Skin epidermis (tissue), 12 donors: ENCODE data around the gene KCNJ4.

ENCODE experiments used
- H3K27ac ChIP-seq, 21 experiments: fragments of 200-600 bp; sonication (generic) in 11 of 21; one replicate each; pipeline ENCODE4 v1.5.0; 2020; ENCODE audit warnings: mild to moderate bottlenecking in 3 of 21, inconsistent platforms in 2 of 21, moderate library complexity in 2 of 21
- H3K4me3 ChIP-seq, 7 experiments: fragments of 200-600 bp; sonication (generic) in 2 of 7; one replicate each; pipeline ENCODE4 v1.5.0; 2020; ENCODE audit warnings: inconsistent platforms in 2 of 7, mild to moderate bottlenecking in 2 of 7, moderate library complexity in 1 of 7

Gene KCNJ4

DNA sequence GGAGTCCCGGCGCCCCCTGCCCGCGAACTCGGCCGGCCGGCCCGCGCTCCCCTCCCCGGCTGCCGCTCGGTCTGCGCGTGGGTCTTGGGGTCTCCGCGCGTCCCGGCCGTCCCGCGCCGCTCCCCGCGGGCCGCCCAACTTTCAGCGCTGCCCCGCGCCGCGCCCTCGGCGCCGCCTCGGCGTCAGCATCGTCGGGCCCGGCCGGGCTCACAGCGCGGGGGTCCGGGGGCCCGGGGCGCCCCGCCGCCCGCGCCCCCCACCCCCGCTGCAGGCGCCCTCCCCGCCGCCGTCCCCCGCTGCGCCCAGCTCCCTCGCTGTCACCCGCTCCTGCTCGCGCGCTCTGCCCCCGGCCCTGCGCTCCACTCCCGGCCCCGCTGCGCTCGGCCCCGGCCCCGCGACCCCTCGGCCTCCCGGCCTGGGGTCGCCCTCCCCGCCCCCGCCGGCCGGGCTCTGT lies at the start of gene KCNJ4:
TSS of gene KCNJ4 (minus strand) at position 124 of the 454 bp plus-strand sequence. CDS start 27,067 bp downstream, outside the sequence.
- no peak within 1 kb of the TSS for H3K27ac ChIP-seq
- peak within 1 kb of the TSS in 6 of 7 experiments; percentile 23 to 45 (median 25) for H3K4me3 ChIP-seq

DNA sequence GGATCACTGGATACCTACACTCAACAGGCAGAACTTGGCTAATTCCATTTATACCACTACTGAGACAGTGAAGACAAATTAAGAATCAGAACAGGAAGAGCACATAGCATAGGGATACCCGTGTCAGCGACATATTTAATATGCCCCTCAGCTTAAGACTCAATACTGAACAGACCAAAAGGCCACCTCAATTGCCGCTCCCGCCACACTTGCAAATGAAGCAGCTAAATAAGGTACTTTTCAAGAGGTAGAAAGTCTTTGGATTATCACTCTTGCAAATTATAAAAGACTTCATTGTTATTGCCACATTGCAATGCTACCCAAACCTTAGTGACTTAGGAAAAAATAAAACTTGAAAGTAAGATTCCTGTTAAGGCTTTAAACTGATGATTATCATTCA lies 48.0 kb upstream of the KCNJ4 start:
- H3K4me3 ChIP-seq = peak overlapping the region in 3 of 7 experiments; percentile 4 to 91 (median 70)

GRCh38 chr22:38501797-38502672 lies 47.0 kb upstream of the KCNJ4 start:
- Histone ChIP-seq H3K27ac (no peak overlapping the region), H3K4me3 (no peak overlapping the region)

More for the DNA sequence above, 48.0 kb upstream of the KCNJ4 start:
- H3K27ac ChIP-seq = peak overlapping the region in 2 of 21 experiments; percentile 29 to 39

DNA sequence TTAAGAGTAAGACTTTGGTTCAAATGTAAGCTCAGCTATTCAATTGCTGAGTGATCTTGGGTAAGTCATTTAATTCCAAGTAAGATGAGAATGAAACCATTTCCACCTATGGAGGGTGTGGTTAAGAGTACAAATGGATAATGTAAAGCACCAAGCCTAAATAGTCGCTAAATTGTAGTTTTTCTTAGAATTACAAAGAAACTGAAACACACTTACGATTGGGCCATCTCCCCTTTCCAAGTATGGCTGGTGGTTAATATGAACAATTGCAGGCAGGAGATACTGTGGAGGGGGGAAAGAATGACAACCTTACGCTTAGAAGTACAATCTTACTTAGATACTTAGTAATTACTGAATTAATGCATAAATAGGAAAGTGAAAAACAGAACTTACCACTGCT lies 42.9 kb upstream of the KCNJ4 start:
- Histone ChIP-seq H3K27ac (no peak overlapping the region), H3K4me3 (no peak overlapping the region)

DNA sequence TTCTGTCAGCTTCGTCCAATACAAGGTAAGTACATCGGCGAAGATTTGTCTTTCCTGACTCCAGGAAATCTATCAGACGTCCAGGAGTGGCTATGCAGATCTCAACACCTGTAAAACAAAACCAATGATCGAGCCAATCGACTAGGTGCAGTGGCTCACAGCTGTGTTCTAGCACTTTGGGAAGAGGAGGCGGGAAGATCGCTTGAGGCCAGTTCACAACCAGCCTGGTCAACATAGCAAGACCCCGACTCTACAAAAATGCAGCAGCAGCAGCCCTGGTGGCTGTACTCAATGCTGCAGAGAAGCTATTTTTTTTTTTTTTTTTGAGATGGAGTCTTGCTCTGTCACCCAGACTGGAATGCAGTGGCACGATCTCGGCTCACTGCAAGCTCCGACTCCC lies 39.9 kb upstream of the KCNJ4 start:
- no peak overlapping the region for H3K4me3 ChIP-seq
- no peak overlapping the region for H3K27ac ChIP-seq

DNA sequence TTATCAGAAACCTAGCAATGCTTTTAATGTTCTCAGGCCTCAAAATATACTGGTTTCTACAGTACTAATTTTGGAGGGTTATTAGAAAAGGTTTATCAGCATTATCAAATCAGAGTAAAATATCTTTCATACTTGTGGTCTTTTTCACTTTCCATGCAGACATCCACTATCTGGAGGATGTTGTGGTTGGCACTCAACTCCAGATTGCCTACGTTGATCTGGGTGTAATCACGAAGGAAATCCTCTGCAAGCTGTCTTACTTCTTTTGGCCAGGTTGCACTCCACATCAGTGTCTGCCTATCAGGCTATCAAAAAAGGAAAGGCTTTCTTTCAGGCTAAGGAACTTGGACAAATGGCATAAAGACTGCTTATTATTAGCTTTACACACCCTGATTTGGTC lies 39.5 kb upstream of the KCNJ4 start:
- Histone ChIP-seq H3K27ac (no peak overlapping the region), H3K4me3 (no peak overlapping the region)

- Histone ChIP-seq H3K4me3 (no peak overlapping the region), H3K27ac (no peak overlapping the region)
Measured at GRCh38 chr22:38491707-38492348, 36.8 kb upstream of the KCNJ4 start.

GRCh38 chr22:38490915-38491314 lies 35.9 kb upstream of the KCNJ4 start:
- no peak overlapping the region for H3K4me3 ChIP-seq
- peak overlapping the region in 2 of 21 experiments; percentile 0 to 15 for H3K27ac ChIP-seq

DNA sequence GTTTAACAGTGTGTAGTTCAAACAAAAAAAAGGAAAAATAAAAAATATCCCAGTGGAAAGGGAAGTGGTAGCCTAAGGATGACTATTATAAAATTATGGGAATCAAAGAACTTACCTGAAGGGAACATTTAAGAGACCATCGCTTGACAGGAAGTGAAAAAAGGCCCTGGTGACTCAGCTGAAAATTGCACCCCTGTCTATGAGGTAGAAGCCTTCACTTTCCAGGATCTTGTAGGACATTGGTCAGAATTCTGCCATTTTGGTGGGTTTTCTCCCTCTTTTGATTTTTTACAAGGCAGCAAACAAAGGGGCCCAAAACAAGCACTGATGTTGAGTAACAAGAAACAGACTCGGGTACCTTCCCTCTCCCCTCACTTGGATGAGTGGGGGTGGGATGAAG lies 35.5 kb upstream of the KCNJ4 start:
- Histone ChIP-seq H3K4me3 (no peak overlapping the region), H3K27ac (peak overlapping the region in 2 of 21 experiments; percentile 0 to 15)

DNA sequence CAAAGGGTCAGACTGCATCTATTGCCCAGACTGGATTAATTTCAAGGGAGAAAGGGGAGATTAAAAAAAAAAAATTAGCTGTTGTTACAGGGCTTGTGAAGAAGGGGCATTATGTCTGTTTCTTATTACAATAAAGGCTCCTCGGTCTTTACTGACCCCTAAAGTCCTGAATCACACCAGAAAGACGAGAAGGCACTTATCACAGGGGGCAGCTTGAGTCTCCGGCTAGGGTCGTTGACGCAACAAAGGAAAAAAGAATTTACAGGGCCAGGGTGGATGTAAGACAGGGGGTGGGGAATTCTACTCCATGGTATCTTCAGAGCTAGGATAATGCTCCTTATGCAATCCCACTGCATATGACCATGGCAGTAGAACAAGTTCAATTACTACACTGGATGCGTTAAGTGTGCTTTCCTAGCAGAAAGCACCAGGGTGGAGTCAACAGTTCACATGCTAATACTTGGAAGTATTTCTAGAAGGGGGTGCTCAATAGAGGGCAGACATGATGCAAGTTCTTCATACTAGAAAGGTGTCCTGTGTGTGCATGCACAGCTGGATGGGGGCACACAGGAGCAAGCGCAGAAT lies 34.7 kb upstream of the KCNJ4 start:
- no peak overlapping the region for H3K27ac ChIP-seq
- no peak overlapping the region for H3K4me3 ChIP-seq

DNA sequence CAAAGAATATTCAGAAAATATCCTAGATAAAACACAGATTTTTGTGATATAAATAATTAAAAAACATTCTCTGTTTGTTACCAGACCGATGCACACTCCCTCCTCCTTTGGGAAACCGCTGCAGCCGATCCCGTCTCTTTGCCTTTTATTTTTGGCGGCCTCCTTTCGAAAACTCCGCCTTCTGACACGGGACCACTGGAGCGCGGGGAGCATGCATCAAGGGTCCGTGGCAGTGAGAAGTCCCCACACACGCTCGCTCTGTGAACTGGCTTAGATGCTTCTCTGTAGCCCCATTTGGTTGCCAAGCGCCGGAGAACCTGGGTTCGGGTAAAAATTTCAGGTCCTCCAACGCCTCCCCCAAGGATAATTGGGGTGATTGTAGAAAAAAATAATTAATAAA lies 34.1 kb upstream of the KCNJ4 start:
- Histone ChIP-seq H3K4me3 (no peak overlapping the region), H3K27ac (no peak overlapping the region)

DNA sequence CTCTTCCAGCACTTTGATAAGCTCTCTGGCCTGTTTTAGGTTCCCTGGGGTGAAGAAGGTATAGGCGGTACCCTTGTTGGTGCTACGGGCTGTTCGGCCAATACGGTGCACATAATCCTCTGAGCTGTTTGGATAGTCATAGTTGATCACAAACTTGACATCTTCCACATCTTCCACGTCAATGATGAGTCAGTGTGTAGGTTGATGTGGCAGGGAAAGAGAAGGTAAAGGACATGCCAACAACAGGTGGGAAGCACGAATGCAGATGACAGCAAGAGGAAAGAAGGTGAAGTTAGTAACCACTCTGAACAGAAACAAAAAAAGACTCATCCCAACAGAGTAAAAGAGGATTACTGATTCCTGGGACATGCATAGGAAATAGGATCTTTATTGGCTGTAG lies 32.9 kb upstream of the KCNJ4 start:
- Histone ChIP-seq H3K4me3 (no peak overlapping the region), H3K27ac (no peak overlapping the region)

DNA sequence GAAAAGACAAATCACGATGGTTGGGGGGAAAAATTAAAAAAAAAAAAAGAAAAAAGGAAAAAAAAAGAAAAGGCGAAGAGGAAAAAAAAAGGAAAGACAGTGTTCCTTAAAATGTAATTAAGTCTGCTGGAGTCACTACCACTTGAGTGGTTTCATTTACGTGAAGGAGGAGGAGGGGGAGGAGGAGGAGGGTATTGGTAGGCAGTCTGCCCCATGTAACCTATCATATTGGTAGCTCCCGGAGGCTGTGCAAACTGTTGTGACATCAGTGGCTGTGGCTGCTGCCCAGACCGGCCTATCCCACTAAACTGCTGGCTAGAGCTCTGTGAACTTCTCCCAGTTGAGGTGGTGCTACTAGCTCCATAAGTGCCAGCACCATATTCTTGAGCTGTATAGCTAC lies 30.8 kb upstream of the KCNJ4 start:
- H3K27ac ChIP-seq = no peak overlapping the region
- H3K4me3 ChIP-seq = no peak overlapping the region

DNA sequence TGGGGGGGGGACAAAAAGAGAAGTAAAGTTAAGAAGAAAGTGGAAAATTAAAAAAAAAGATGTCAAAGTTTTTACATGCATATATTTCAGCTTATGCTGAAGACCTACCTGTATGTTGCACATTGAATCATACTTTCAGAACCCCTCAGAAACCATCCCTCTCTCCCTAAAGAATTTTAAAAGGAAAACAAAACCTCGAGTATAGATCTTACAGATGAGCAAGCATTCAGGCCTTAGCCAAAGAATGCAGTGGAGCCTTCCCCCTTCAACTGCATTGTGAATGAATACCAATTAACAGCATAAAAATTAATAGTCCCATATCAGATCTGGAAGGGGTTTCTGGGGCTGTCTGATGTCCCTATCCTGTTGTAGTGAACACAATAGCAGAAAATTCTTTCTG lies 29.2 kb upstream of the KCNJ4 start:
- H3K27ac ChIP-seq = no peak overlapping the region
- no peak overlapping the region for H3K4me3 ChIP-seq

DNA sequence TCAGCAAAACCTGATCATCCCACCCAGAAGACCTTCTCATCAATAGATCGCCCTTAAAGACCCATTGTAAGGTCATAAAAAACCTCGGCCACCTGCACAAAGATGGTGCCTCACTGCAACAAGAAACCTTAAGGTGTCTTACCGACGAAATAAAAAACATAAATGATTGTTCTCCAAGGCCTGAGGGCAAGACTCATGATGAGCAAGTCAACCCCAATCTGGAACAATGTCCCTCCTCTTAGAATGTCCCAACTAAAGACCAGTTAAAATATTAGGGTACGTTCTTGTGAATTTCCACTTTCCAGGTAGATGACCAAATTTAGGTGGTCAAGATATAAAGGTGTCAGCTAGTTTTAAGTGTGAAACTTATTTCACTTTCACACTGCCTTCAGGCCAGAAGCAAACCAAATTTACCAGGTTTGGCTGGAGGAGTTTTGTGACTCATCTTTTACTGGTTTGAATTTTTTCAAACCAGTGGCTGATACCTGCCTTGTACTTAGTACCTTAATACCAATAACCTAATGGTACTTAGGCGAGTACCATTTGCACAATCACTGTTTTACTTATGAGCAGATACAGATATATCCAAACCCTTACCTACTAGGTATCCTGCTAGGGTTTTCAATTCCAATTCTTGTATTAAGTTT lies 27.8 kb upstream of the KCNJ4 start:
- no peak overlapping the region for H3K27ac ChIP-seq
- H3K4me3 ChIP-seq = no peak overlapping the region

GRCh38 chr22:38481871-38482332 lies 26.9 kb upstream of the KCNJ4 start:
- Histone ChIP-seq H3K27ac (no peak overlapping the region), H3K4me3 (no peak overlapping the region)

GRCh38 chr22:38481162-38481870 lies 26.3 kb upstream of the KCNJ4 start:
- no peak overlapping the region for H3K27ac ChIP-seq

DNA sequence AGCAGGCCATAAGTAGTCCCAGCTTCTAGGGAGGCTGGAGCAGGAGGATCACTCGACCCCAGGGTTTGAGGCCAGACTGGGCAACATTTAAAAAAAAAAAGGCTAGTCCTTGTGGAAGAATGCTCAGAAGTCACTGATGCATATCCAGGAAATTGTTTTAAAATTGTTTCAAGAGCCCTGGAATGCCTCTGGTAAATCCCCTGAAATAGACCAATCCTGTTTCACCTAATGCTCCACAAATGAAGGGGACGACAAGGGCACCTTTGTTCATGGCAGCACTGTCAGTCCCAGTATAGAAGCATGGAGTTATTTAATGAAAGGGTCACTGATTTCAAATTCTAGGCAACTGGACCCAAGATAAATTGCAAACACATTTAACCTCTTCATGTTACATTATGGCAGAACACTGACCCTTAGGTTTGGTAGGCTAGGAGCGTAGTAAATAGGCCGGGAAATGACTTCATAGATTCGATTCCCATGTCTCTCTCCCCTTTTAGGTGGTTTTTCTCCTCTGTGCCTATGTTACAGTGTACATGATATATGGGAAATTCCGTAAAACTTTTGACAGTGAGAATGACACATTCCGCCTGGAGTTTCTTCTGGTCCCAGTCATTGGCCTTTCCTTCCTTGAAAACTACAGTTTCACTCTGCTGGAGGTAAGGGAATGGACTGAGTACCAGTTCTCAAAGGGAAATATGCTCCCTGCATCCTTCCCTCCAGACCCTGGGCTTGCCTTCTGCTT lies 24.3 kb upstream of the KCNJ4 start:
- Histone ChIP-seq H3K27ac (peak overlapping the region in 1 of 21 experiments; percentile 6), H3K4me3 (no peak overlapping the region)

More at GRCh38 chr22:38481162-38481870, 26.3 kb upstream of the KCNJ4 start:
- no peak overlapping the region for H3K4me3 ChIP-seq

DNA sequence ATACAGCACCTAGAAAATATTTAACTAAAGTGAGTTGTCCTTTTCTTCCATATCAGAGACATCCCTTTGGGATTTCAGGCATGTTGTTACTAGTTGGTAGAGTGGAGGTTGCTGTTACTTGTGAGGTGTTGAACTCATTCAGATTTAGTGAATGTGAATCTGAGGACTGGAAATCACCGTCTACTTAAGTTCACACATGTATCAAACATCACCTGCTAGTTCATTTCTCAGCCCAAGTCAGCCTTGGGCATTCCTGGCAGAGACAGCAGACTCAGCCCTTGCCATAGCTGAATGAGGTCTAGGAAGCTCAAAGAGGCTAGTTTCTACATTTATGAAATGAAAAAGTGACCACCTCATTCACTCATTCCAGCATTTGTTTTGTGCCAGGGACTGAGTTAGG lies 22.6 kb upstream of the KCNJ4 start:
- no peak overlapping the region for H3K27ac ChIP-seq
- no peak overlapping the region for H3K4me3 ChIP-seq
